Tibial artery (tissue), 4 donors: ENCODE results near the gene TTC19.

Experiments used
- DNase-seq, 2 donors: peaks; one replicate each; pipeline ENCODE4 v3.0.0-alpha.2; 2019
- H3K27ac ChIP-seq, 2 donors: fragments of 200-600 bp; sonication (generic) in 1 of 2; 1 replicate in 1 of 2; 2 replicates in 1 of 2; pipeline ENCODE4 v1.5.1; 2018 to 2019; ENCODE audit warnings: mild to moderate bottlenecking in 1 of 2
- H3K27me3 ChIP-seq, 2 donors: fragments of 200-600 bp; sonication (generic) in 1 of 2; one replicate each; pipeline versions ENCODE4 v1.5.1 to v1.6.0; 2016 to 2019
- H3K36me3 ChIP-seq, 3 donors: fragments of 200-600 bp; sonication (generic) in 2 of 3; one replicate each; pipeline ENCODE4 v1.5.1; 2016 to 2019; ENCODE audit warnings: mild to moderate bottlenecking in 2 of 3
- H3K4me1 ChIP-seq, 4 donors: fragments of 200-600 bp; sonication (generic) in 2 of 4; 1 replicate in 3 of 4; 2 replicates in 1 of 4; pipeline ENCODE4 v1.5.1; 2016 to 2019
- H3K4me3 ChIP-seq, 2 donors: fragments of 200-600 bp; sonication (generic) in 1 of 2; 1 replicate in 1 of 2; 2 replicates in 1 of 2; pipeline ENCODE4 v1.5.1; 2018 to 2019; ENCODE audit warnings: mild to moderate bottlenecking in 2 of 2
- H3K9me3 ChIP-seq, 3 donors: fragments of 200-600 bp; sonication (generic) in 1 of 3; one replicate each; pipeline ENCODE4 v1.5.1; 2016 to 2019
- intact Hi-C: fragments of 100-400 bp; cut with DNase I; formaldehyde crosslinking; loops from one replicate; pipeline ENCODE4 v1.15.0; 2023; ENCODE audit warnings: low total_unique reads
- TF ChIP-seq, protein P1 (sequence below), 2 experiments: fragments of 200-600 bp in 1 of 2; fragments of 450-650 bp in 1 of 2; IDR thresholded peaks; one replicate each; pipeline ENCODE4 v1.5.1; 2017 to 2019; ENCODE audit warnings: antibody characterized with exemption in 2 of 2, mild to moderate bottlenecking in 1 of 2, moderate library complexity in 1 of 2

The TTC19 gene

GRCh38 chr17:16003841-16004240 lies 4.2 kb downstream of the TTC19 start:
- H3K27ac ChIP-seq = no peak overlapping the region
- H3K4me3 ChIP-seq = no peak overlapping the region
- DNase-seq = no peak
- H3K27me3 ChIP-seq = no peaks in the 10 kb centered on the region
- peaks cover 0 to 21% (median 15%) of the 10 kb centered on the region in 4 donors for H3K4me1 ChIP-seq
- H3K36me3 ChIP-seq = peaks cover 70 to 77% (median 70%) of the 10 kb centered on the region in 3 donors
- intact Hi-C loops = no loop called here
- TF ChIP-seq, protein P1, sequence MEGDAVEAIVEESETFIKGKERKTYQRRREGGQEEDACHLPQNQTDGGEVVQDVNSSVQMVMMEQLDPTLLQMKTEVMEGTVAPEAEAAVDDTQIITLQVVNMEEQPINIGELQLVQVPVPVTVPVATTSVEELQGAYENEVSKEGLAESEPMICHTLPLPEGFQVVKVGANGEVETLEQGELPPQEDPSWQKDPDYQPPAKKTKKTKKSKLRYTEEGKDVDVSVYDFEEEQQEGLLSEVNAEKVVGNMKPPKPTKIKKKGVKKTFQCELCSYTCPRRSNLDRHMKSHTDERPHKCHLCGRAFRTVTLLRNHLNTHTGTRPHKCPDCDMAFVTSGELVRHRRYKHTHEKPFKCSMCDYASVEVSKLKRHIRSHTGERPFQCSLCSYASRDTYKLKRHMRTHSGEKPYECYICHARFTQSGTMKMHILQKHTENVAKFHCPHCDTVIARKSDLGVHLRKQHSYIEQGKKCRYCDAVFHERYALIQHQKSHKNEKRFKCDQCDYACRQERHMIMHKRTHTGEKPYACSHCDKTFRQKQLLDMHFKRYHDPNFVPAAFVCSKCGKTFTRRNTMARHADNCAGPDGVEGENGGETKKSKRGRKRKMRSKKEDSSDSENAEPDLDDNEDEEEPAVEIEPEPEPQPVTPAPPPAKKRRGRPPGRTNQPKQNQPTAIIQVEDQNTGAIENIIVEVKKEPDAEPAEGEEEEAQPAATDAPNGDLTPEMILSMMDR (IDR thresholded peaks at IDR 0.05) = no peak
- no peaks in the 10 kb centered on the region for H3K9me3 ChIP-seq

- TF ChIP-seq, protein P1 (IDR thresholded peaks at IDR 0.05) = no peak
- peaks cover 82 to 87% (median 82%) of the 10 kb centered on the region in 3 donors for H3K36me3 ChIP-seq
- DNase-seq = no peak
- intact Hi-C loops = no loop called here
- H3K27me3 ChIP-seq = no peaks in the 10 kb centered on the region
- H3K4me3 ChIP-seq = no peak overlapping the region
- H3K9me3 ChIP-seq = no peaks in the 10 kb centered on the region
- no peak overlapping the region for H3K27ac ChIP-seq
- peaks cover 0 to 15% (median 11%) of the 10 kb centered on the region in 4 donors for H3K4me1 ChIP-seq
These were observed 6.0 kb downstream of the TTC19 start for GRCh38 chr17:16005636-16006035.

GRCh38 chr17:16007439-16007838 lies 7.8 kb downstream of the TTC19 start:
- Histone ChIP-seq H3K36me3 (peaks cover 75 to 86% (median 75%) of the 10 kb centered on the region in 3 donors), H3K4me1 (peaks cover 0 to 7% (median 0%) of the 10 kb centered on the region in 4 donors), H3K4me3 (no peak overlapping the region), H3K27me3 (no peaks in the 10 kb centered on the region), H3K9me3 (no peaks in the 10 kb centered on the region), H3K27ac (no peak overlapping the region)
- TF ChIP-seq, protein P1 (IDR thresholded peaks at IDR 0.05) = no peak
- intact Hi-C loops = no loop called here
- DNase-seq = no peak

- Histone ChIP-seq H3K4me1 (peaks cover 0 to 8% (median 0%) of the 10 kb centered on the region in 4 donors), H3K27me3 (no peaks in the 10 kb centered on the region), H3K4me3 (no peak overlapping the region), H3K36me3 (peaks cover 27 to 53% (median 39%) of the 10 kb centered on the region in 3 donors), H3K9me3 (no peaks in the 10 kb centered on the region), H3K27ac (no peak overlapping the region)
- intact Hi-C loops = no loop called here
- DNase-seq = no peak
- TF ChIP-seq, protein P1 (IDR thresholded peaks at IDR 0.05) = peak; percentile 33
These were observed 14.4 kb downstream of the TTC19 start for GRCh38 chr17:16013943-16014407.

DNA sequence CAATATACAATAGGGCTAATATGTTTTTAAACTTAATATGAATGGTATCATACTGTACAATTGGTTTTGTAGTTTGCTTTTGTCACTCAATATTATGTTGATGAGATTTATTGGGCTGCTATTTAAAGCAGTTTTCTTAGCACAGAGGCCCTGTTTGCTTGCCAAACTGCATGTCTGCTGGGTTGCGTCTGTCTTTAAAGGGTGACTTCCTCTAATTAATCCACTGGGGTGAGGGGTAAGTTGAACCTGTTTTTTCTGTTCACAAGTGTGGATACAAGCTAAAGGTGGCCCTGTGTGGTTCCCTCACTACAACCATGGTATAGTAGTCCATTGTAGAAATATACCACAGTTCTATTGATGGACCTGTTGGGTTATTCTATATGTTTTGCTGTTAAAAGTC lies 19.7 kb downstream of the TTC19 start:
- no peaks in the 10 kb centered on the region for H3K9me3 ChIP-seq

More for the DNA sequence above, 19.7 kb downstream of the TTC19 start:
- Histone ChIP-seq H3K4me3 (no peak overlapping the region), H3K4me1 (peaks cover 0 to 6% (median 0%) of the 10 kb centered on the region in 4 donors), H3K27me3 (no peaks in the 10 kb centered on the region), H3K36me3 (peaks cover 15 to 39% (median 15%) of the 10 kb centered on the region in 3 donors), H3K27ac (no peak overlapping the region)
- intact Hi-C loops = no loop called here
- no peak for DNase-seq
- TF ChIP-seq, protein P1 (IDR thresholded peaks at IDR 0.05) = no peak
